ENCODE data around the gene CAB39.

CAB39 gene

GRCh38 chr2:230774348-230774951 is 61.8 kb downstream of the CAB39 start:
- no peak overlapping the region for H3K4me3 ChIP-seq (ENCODE audit: low read length)
- TF ChIP-seq CTCF (conservative IDR thresholded peaks at IDR 0.05; ENCODE audit: low read length) = no peak
- peak; percentile 87 for DNase-seq (ENCODE audit: low read depth)

- no peak for DNase-seq (ENCODE audit: low read depth)
- TF ChIP-seq CTCF (conservative IDR thresholded peaks at IDR 0.05; ENCODE audit: low read length) = no peak
- no peak overlapping the region for H3K4me3 ChIP-seq (ENCODE audit: low read length)
Measured at GRCh38 chr2:230775737-230776136, 63.1 kb downstream of the CAB39 start.

GRCh38 chr2:230777721-230778120 is 65.1 kb downstream of the CAB39 start:
- TF ChIP-seq CTCF (conservative IDR thresholded peaks at IDR 0.05; ENCODE audit: low read length) = no peak
- no peak overlapping the region for H3K4me3 ChIP-seq (ENCODE audit: low read length)
- DNase-seq (ENCODE audit: low read depth) = no peak

- no peak for TF ChIP-seq CTCF (conservative IDR thresholded peaks at IDR 0.05; ENCODE audit: low read length)
- no peak overlapping the region for H3K4me3 ChIP-seq (ENCODE audit: low read length)
- DNase-seq (ENCODE audit: low read depth) = peak; percentile 50
Measured at GRCh38 chr2:230778350-230779063, 65.9 kb downstream of the CAB39 start.

GRCh38 chr2:230779126-230779525 is 66.5 kb downstream of the CAB39 start:
- DNase-seq (ENCODE audit: low read depth) = no peak
- no peak overlapping the region for H3K4me3 ChIP-seq (ENCODE audit: low read length)

GRCh38 chr2:230779607-230780006 is 67.0 kb downstream of the CAB39 start:
- H3K4me3 ChIP-seq (ENCODE audit: low read length) = no peak overlapping the region
- no peak for DNase-seq (ENCODE audit: low read depth)
- TF ChIP-seq CTCF (conservative IDR thresholded peaks at IDR 0.05; ENCODE audit: low read length) = no peak

More at GRCh38 chr2:230779126-230779525, 66.5 kb downstream of the CAB39 start:
- TF ChIP-seq CTCF (conservative IDR thresholded peaks at IDR 0.05; ENCODE audit: low read length) = no peak
